Hepatocyte (in vitro differentiated cells): ENCODE measurements around the gene TK2. TPM values are rescaled to one million over a fixed set of nuclear protein-coding genes. Genes with fewer than 3 reads are reported as not detected.

Source experiments
- DNase-seq: peaks from one replicate; pipeline ENCODE4 v3.0.0-alpha.2; 2016; ENCODE audit warnings: low spot score
- H2AFZ ChIP-seq: fragments of 200-600 bp; sonication (generic); 2 replicates; pipeline ENCODE4 v1.6.0; 2016; ENCODE audit warnings: antibody characterized with exemption, mild to moderate bottlenecking
- H3K27ac ChIP-seq: fragments of 200-600 bp; sonication (generic); 2 replicates; pipeline ENCODE4 v1.5.1; 2016; ENCODE audit warnings: mild to moderate bottlenecking
- H3K27me3 ChIP-seq: fragments of 200-600 bp; sonication (generic); 2 replicates; pipeline ENCODE4 v1.6.1; 2016
- H3K36me3 ChIP-seq: fragments of 200-600 bp; sonication (generic); replicated peaks from 2 replicates; pipeline ENCODE4 v1.5.1; 2016; ENCODE audit warnings: low read depth; ENCODE audit not compliant: insufficient read depth
- H3K4me1 ChIP-seq: fragments of 200-600 bp; sonication (generic); 2 replicates; pipeline ENCODE4 v1.5.1; 2016; ENCODE audit warnings: mild to moderate bottlenecking, moderate library complexity; ENCODE audit not compliant: insufficient read depth
- H3K4me2 ChIP-seq: fragments of 200-600 bp; sonication (generic); 2 replicates; pipeline ENCODE4 v1.6.0; 2016
- H3K4me3 ChIP-seq: fragments of 200-600 bp; sonication (generic); 2 replicates; pipeline ENCODE4 v1.5.1; 2016; ENCODE audit warnings: mild to moderate bottlenecking
- H3K79me2 ChIP-seq: fragments of 200-600 bp; sonication (generic); 2 replicates; pipeline ENCODE4 v1.6.0; 2017; ENCODE audit warnings: mild to moderate bottlenecking
- H3K9me2 ChIP-seq: fragments of 200-600 bp; sonication (generic); replicated peaks from 2 replicates; pipeline ENCODE4 v1.6.0; 2017; ENCODE audit warnings: mild to moderate bottlenecking; ENCODE audit not compliant: insufficient read depth
- H3K9me3 ChIP-seq: fragments of 200-600 bp; sonication (generic); 2 replicates; pipeline ENCODE4 v1.5.1; 2016; ENCODE audit warnings: low read depth, mild to moderate bottlenecking
- H4K20me1 ChIP-seq: fragments of 200-600 bp; sonication (generic); 2 replicates; pipeline ENCODE4 v1.6.0; 2016; ENCODE audit warnings: mild to moderate bottlenecking; ENCODE audit not compliant: insufficient read depth, poor library complexity, severe bottlenecking
- CTCF ChIP-seq: fragments of 200-600 bp; sonication (generic); IDR thresholded peaks from 2 replicates; pipeline ENCODE4 v1.5.1; 2016; ENCODE audit warnings: antibody characterized with exemption, mild to moderate bottlenecking; ENCODE audit not compliant: poor library complexity
- EZH2 ChIP-seq: fragments of 200-600 bp; sonication (generic); IDR thresholded peaks from 2 replicates; pipeline ENCODE4 v1.6.1; 2016; ENCODE audit warnings: antibody characterized with exemption, mild to moderate bottlenecking, borderline replicate concordance
- EZH2phosphoT487 ChIP-seq: fragments of 200-600 bp; sonication (generic); IDR thresholded peaks from one replicate; pipeline ENCODE4 v1.6.1; 2018; ENCODE audit warnings: antibody characterized with exemption, mild to moderate bottlenecking, low read depth, moderate library complexity; ENCODE audit not compliant: unreplicated experiment, severe bottlenecking
- WGBS: methylation state at CpG from one replicate; pipeline ENCODE4 v1.1.6; 2016; ENCODE audit warnings: low lambda C conversion rate; ENCODE audit errors: missing lambda C conversion rate; 5-methylcytosine and 5-hydroxymethylcytosine counted together
- polyA plus RNA-seq: library from polyadenylated mRNA; unstranded; fragments of >200 nt; fragmentation: Nextera tagmentation; extraction: Ambion mirVana; gene quantifications from 2 replicates; pipeline ENCODE4 v1.2.1, GENCODE V29; 2016
- total RNA-seq: library from RNA; depleted of rRNA; stranded (reverse); fragments of >200 nt; gene quantifications from 2 replicates; pipeline ENCODE4 v1.2.3, GENCODE V29; 2014

TK2 gene
- total and polyA plus RNA-seq, 2 experiments from 2014 or later = 10.1 to 14.3 TPM

- no peak overlapping the region for H3K4me3 ChIP-seq
- H3K79me2 ChIP-seq = no peaks in the 10 kb centered on the region
- H3K4me1 ChIP-seq = no peaks in the 10 kb centered on the region
- no peaks in the 10 kb centered on the region for H3K9me3 ChIP-seq
- no peak for TF ChIP-seq EZH2phosphoT487
- no peak for TF ChIP-seq CTCF
- no peak for TF ChIP-seq EZH2
- 80% methylated on average over 2 of the region's 2 CpGs for whole genome bisulfite sequencing
- no peak overlapping the region for H3K4me2 ChIP-seq
- H3K27me3 ChIP-seq = no peaks in the 10 kb centered on the region
- H3K9me2 ChIP-seq = no peaks in the 10 kb centered on the region
- H4K20me1 ChIP-seq = no peaks in the 10 kb centered on the region
- DNase-seq = no peak
- no peak overlapping the region for H2AFZ ChIP-seq
- no peak overlapping the region for H3K27ac ChIP-seq
- H3K36me3 ChIP-seq = no peaks in the 10 kb centered on the region
These were observed 74.7 kb downstream of the TK2 start for GRCh38 chr16:66475232-66475631.

- H4K20me1 ChIP-seq = no peaks in the 10 kb centered on the region
- TF ChIP-seq EZH2 = no peak
- no peak for TF ChIP-seq CTCF
- no peak for TF ChIP-seq EZH2phosphoT487
- no peaks in the 10 kb centered on the region for H3K9me2 ChIP-seq
- H3K4me2 ChIP-seq = no peak overlapping the region
- no peaks in the 10 kb centered on the region for H3K27me3 ChIP-seq
- no peaks in the 10 kb centered on the region for H3K4me1 ChIP-seq
- DNase-seq = no peak
- H3K9me3 ChIP-seq = no peaks in the 10 kb centered on the region
- H3K4me3 ChIP-seq = no peak overlapping the region
- H3K36me3 ChIP-seq = no peaks in the 10 kb centered on the region
- WGBS = 55% methylated on average over 4 of the region's 4 CpGs
- H2AFZ ChIP-seq = no peak overlapping the region
- H3K79me2 ChIP-seq = no peaks in the 10 kb centered on the region
- no peak overlapping the region for H3K27ac ChIP-seq
These were observed 75.1 kb downstream of the TK2 start for GRCh38 chr16:66474750-66475199.

GRCh38 chr16:66473654-66474519 is 76.0 kb downstream of the TK2 start:
- H3K4me2 ChIP-seq = no peak overlapping the region
- H3K79me2 ChIP-seq = no peaks in the 10 kb centered on the region
- no peak overlapping the region for H3K27ac ChIP-seq
- no peak for TF ChIP-seq CTCF
- no peak for TF ChIP-seq EZH2
- no peak for TF ChIP-seq EZH2phosphoT487
- H3K4me3 ChIP-seq = no peak overlapping the region
- no peaks in the 10 kb centered on the region for H3K27me3 ChIP-seq
- H4K20me1 ChIP-seq = no peaks in the 10 kb centered on the region
- no peak for DNase-seq
- H3K9me2 ChIP-seq = no peaks in the 10 kb centered on the region
- no peaks in the 10 kb centered on the region for H3K9me3 ChIP-seq
- H2AFZ ChIP-seq = no peak overlapping the region
- H3K4me1 ChIP-seq = no peaks in the 10 kb centered on the region
- WGBS = 81% methylated on average over 4 of the region's 4 CpGs
- no peaks in the 10 kb centered on the region for H3K36me3 ChIP-seq
